ENCODE results near the gene MPRIP.

MPRIP gene

GRCh38 chr17:17175917-17176316 lies 133.7 kb downstream of the MPRIP start:
- no peak for DNase-seq (ENCODE audit: low read depth)
- TF ChIP-seq CTCF (IDR thresholded peaks at IDR 0.05; ENCODE audit: control insufficient read depth, extremely low read depth, insufficient read depth): no peak
- no peak overlapping the region for H3K4me3 ChIP-seq (ENCODE audit: low read depth, low read length)

- H3K4me3 ChIP-seq (ENCODE audit: low read depth, low read length): no peak overlapping the region
- no peak for TF ChIP-seq CTCF (IDR thresholded peaks at IDR 0.05; ENCODE audit: control insufficient read depth, extremely low read depth, insufficient read depth)
- no peak for DNase-seq (ENCODE audit: low read depth)
These were observed 134.1 kb downstream of the MPRIP start for GRCh38 chr17:17176341-17176740.

- no peak for DNase-seq (ENCODE audit: low read depth)
- no peak for TF ChIP-seq CTCF (IDR thresholded peaks at IDR 0.05; ENCODE audit: control insufficient read depth, extremely low read depth, insufficient read depth)
These were observed 134.9 kb downstream of the MPRIP start for GRCh38 chr17:17177176-17177575.

GRCh38 chr17:17179371-17179827 lies 137.1 kb downstream of the MPRIP start:
- no peak for TF ChIP-seq CTCF (IDR thresholded peaks at IDR 0.05; ENCODE audit: control insufficient read depth, extremely low read depth, insufficient read depth)
- no peak for DNase-seq (ENCODE audit: low read depth)
- H3K4me3 ChIP-seq (ENCODE audit: low read depth, low read length): no peak overlapping the region

More at GRCh38 chr17:17177176-17177575, 134.9 kb downstream of the MPRIP start:
- no peak overlapping the region for H3K4me3 ChIP-seq (ENCODE audit: low read depth, low read length)

GRCh38 chr17:17180141-17180603 lies 137.9 kb downstream of the MPRIP start:
- no peak for TF ChIP-seq CTCF (IDR thresholded peaks at IDR 0.05; ENCODE audit: control insufficient read depth, extremely low read depth, insufficient read depth)
- no peak overlapping the region for H3K4me3 ChIP-seq (ENCODE audit: low read depth, low read length)
- peak; percentile 41 for DNase-seq (ENCODE audit: low read depth)

- no peak for DNase-seq (ENCODE audit: low read depth)
- H3K4me3 ChIP-seq (ENCODE audit: low read depth, low read length): no peak overlapping the region
- TF ChIP-seq CTCF (IDR thresholded peaks at IDR 0.05; ENCODE audit: control insufficient read depth, extremely low read depth, insufficient read depth): no peak
These were observed 138.7 kb downstream of the MPRIP start for GRCh38 chr17:17180741-17181525.

Measured in LNCaP clone FGC (cell line).